B cell (primary cell): ENCODE data around the gene ATAD2B. TPM values are rescaled to one million over a fixed set of nuclear protein-coding genes. Genes with fewer than 3 reads are reported as not detected.
A peak's percentile ranks its signal among the peaks of the same experiment; 100 is the strongest.

Source experiments
- ATAC-seq: fragments of 200-7000 bp; cut with Tn5 transposase; one replicate; pipeline ENCODE4 v1.10.0; 2021; ENCODE audit warnings: low read depth, mild to moderate bottlenecking, moderate number of reproducible peaks, moderate library complexity
- CTCF ChIA-PET: fragments of 350-600 bp; sonication (Branson Sonifier 250); formaldehyde crosslinking; loops from one replicate; lab custom pipeline; 2021; ENCODE audit warnings: antibody characterized with exemption, inconsistent platforms; lab: Charles Lee
- POLR2A ChIA-PET: fragments of 350-600 bp; sonication (Branson Sonifier 250); formaldehyde crosslinking; loops from one replicate; lab custom pipeline; 2021; ENCODE audit warnings: antibody characterized with exemption; lab: Charles Lee
- DNase-seq: peaks from one replicate; pipeline ENCODE4 v3.0.0; 2013
- H2AFZ ChIP-seq: 2 replicates; pipeline ENCODE4 v1.6.1; 2012; ENCODE audit warnings: mild to moderate bottlenecking, low read depth, low read length; ENCODE audit not compliant: insufficient read depth, poor library complexity, severe bottlenecking
- H3K27ac ChIP-seq, 2 donors: 1 replicate in 1 of 2; 2 replicates in 1 of 2; pipeline ENCODE4 v1.5.1; 2012 to 2013; ENCODE audit warnings: low read length in 2 of 2, mild to moderate bottlenecking in 2 of 2, moderate library complexity in 1 of 2
- H3K27me3 ChIP-seq, 4 experiments: fragments of 200-600 bp in 1 of 4; sonication (generic) in 1 of 4; replicated peaks in 1 of 4; 1 replicate in 2 of 4; 2 replicates in 2 of 4; pipeline versions ENCODE4 v1.6.1 to v1.7.0; 2013 to 2016; ENCODE audit warnings: low read length in 3 of 4, mild to moderate bottlenecking in 2 of 4, mixed read lengths in 1 of 4, moderate library complexity in 1 of 4; ENCODE audit not compliant: insufficient read depth in 4 of 4, control insufficient read depth in 3 of 4; ENCODE audit errors: control extremely low read depth in 1 of 4
- H3K36me3 ChIP-seq, 2 experiments: replicated peaks in 1 of 2; 1 replicate in 1 of 2; 2 replicates in 1 of 2; pipeline versions ENCODE4 v1.6.1 to v1.7.1; 2013; ENCODE audit warnings: low read length in 1 of 2; ENCODE audit not compliant: insufficient read depth in 2 of 2, control insufficient read depth in 1 of 2; ENCODE audit errors: control extremely low read depth in 1 of 2, extremely low read depth in 1 of 2
- H3K4me1 ChIP-seq, 2 donors: fragments of 200-600 bp in 1 of 2; sonication (generic) in 1 of 2; 1 replicate in 1 of 2; 2 replicates in 1 of 2; pipeline versions ENCODE4 v1.5.1 to v1.6.1; 2013 to 2017; ENCODE audit warnings: low read length in 2 of 2; ENCODE audit not compliant: control insufficient read depth in 2 of 2, insufficient read depth in 2 of 2
- H3K4me2 ChIP-seq: replicated peaks from 2 replicates; pipeline ENCODE3; 2012; ENCODE audit warnings: mild to moderate bottlenecking, low read depth, low read length; ENCODE audit not compliant: poor library complexity, severe bottlenecking
- H3K4me3 ChIP-seq, 5 experiments: fragments of 200-600 bp in 1 of 5; sonication (generic) in 1 of 5; 1 replicate in 3 of 5; 2 replicates in 2 of 5; pipeline versions ENCODE4 v1.5.1 to v1.7.0; 2011 to 2016; ENCODE audit warnings: low read length in 4 of 5, mild to moderate bottlenecking in 4 of 5, low read depth in 2 of 5, control low read depth in 1 of 5, moderate library complexity in 1 of 5; ENCODE audit not compliant: insufficient read depth in 1 of 5; ENCODE audit errors: control extremely low read depth in 1 of 5, extremely low read depth in 1 of 5
- H3K79me2 ChIP-seq: fragments of 200-600 bp; sonication (generic); one replicate; pipeline ENCODE4 v1.6.0; 2016; ENCODE audit warnings: low read length; ENCODE audit not compliant: control insufficient read depth, insufficient read depth
- H3K9ac ChIP-seq: fragments of 200-600 bp; sonication (generic); 2 replicates; pipeline ENCODE4 v1.6.1; 2017; ENCODE audit warnings: mild to moderate bottlenecking, low read length, moderate library complexity
- H3K9me3 ChIP-seq, 3 donors: one replicate each; pipeline versions ENCODE4 v1.6.1 to v1.7.1; 2013; ENCODE audit warnings: low read length in 2 of 3; ENCODE audit not compliant: control insufficient read depth in 2 of 3, insufficient read depth in 1 of 3; ENCODE audit errors: control extremely low read depth in 1 of 3
- H4K20me1 ChIP-seq: 2 replicates; pipeline ENCODE4 v1.6.0; 2012; ENCODE audit warnings: mild to moderate bottlenecking, low read length; ENCODE audit not compliant: insufficient read depth, control insufficient read depth, poor library complexity, severe bottlenecking
- H3K27ac Mint-ChIP-seq: one replicate; pipeline ENCODE4 v1.8.0; 2021; ENCODE audit warnings: mixed read lengths
- H3K27me3 Mint-ChIP-seq: one replicate; pipeline ENCODE4 v1.8.0; 2021; ENCODE audit warnings: mixed read lengths
- H3K4me1 Mint-ChIP-seq: one replicate; pipeline ENCODE4 v1.8.0; 2021; ENCODE audit warnings: mixed read lengths
- H3K4me3 Mint-ChIP-seq: one replicate; pipeline ENCODE4 v1.8.0; 2021; ENCODE audit warnings: mixed read lengths
- H3K9me3 Mint-ChIP-seq: one replicate; pipeline ENCODE4 v1.8.0; 2022; ENCODE audit warnings: mixed read lengths; ENCODE audit not compliant: insufficient read depth
- CTCF ChIP-seq: fragments of 200-600 bp; IDR thresholded peaks from one replicate; pipeline ENCODE4 v1.8.0; 2022; ENCODE audit warnings: antibody characterized with exemption, mild to moderate bottlenecking
- EZH2 ChIP-seq: IDR thresholded peaks from 2 replicates; pipeline ENCODE4 v1.6.1; 2012; ENCODE audit warnings: borderline replicate concordance, low read depth, mild to moderate bottlenecking, moderate library complexity, low read length; ENCODE audit not compliant: insufficient read depth, poor library complexity, severe bottlenecking
- WGBS: methylation state at CpG from one replicate; pipeline ENCODE4 v1.1.5; 2013; ENCODE audit warnings: missing lambda C conversion rate; ENCODE audit not compliant: insufficient coverage; 5-methylcytosine and 5-hydroxymethylcytosine counted together
- intact Hi-C: fragments of 100-400 bp; cut with micrococcal nuclease; formaldehyde crosslinking; loops from one replicate; pipeline ENCODE4 v1.10.0; 2022
- polyA plus RNA-seq: library from polyadenylated mRNA; depleted of rRNA; stranded (reverse); fragments of >200 nt; gene quantifications from 2 replicates; pipeline ENCODE4 v1.2.3, GENCODE V29; 2012
- total RNA-seq, 2 donors: library from RNA; stranded (reverse); fragments of 120-200 nt in 1 of 2; gene quantifications; 1 replicate in 1 of 2; 2 replicates in 1 of 2; pipeline versions ENCODE4 v1.2.3 to v1.2.4, GENCODE V29; 2013 to 2022

Gene ATAD2B
- total and polyA plus RNA-seq, 2 donors (not counting 1 experiment from before 2014, with no cell fraction given): 5.1 to 90.8 TPM

GRCh38 chr2:23827287-23827686, 99.6 kb downstream of the ATAD2B start:
- H3K4me2 ChIP-seq: no peak overlapping the region
- no peaks in the 10 kb centered on the region for H3K27me3 Mint-ChIP-seq
- H3K4me3 Mint-ChIP-seq: no peak overlapping the region
- H3K27ac ChIP-seq: no peak overlapping the region
- no peaks in the 10 kb centered on the region for H3K79me2 ChIP-seq
- no peak overlapping the region for H3K9ac ChIP-seq
- H3K4me1 ChIP-seq: no peaks in the 10 kb centered on the region
- peaks cover 3% of the 10 kb centered on the region for H4K20me1 ChIP-seq
- no peaks in the 10 kb centered on the region for H3K9me3 Mint-ChIP-seq
- ChIA-PET CTCF (interaction anchor here (1.3 to 6.8 kb wide), 2 partner anchors 249 to 258 kb away, joined by 3 to 154 read pairs; partner anchors contain the start of gene TP53I3), POLR2A (no interaction called here)
- no peak overlapping the region for H2AFZ ChIP-seq
- H3K4me3 ChIP-seq: no peak overlapping the region
- peaks cover 4 to 7% of the 10 kb centered on the region in 2 experiments for H3K36me3 ChIP-seq
- DNase-seq: no peak
- intact Hi-C loops: no loop called here
- H3K9me3 ChIP-seq: no peaks in the 10 kb centered on the region
- WGBS: no CpG with 5 or more reads among the region's 1 CpG
- H3K27me3 ChIP-seq: no peaks in the 10 kb centered on the region
- no peaks in the 10 kb centered on the region for H3K4me1 Mint-ChIP-seq
- no peak for TF ChIP-seq CTCF
- no peak for TF ChIP-seq EZH2
- ATAC-seq: no peak
- no peak overlapping the region for H3K27ac Mint-ChIP-seq

GRCh38 chr2:23826771-23827170, 100.2 kb downstream of the ATAD2B start:
- peaks cover 3% of the 10 kb centered on the region for H4K20me1 ChIP-seq
- no peak overlapping the region for H3K4me3 ChIP-seq
- no peak overlapping the region for H3K4me3 Mint-ChIP-seq
- H3K27me3 Mint-ChIP-seq: no peaks in the 10 kb centered on the region
- H3K4me1 Mint-ChIP-seq: no peaks in the 10 kb centered on the region
- DNase-seq: no peak
- intact Hi-C loops: no loop called here
- ChIA-PET CTCF (interaction anchor here (0.9 to 6.8 kb wide), 4 partner anchors 100 to 258 kb away, joined by 3 to 154 read pairs (median 4); partner anchors contain the start of genes ATAD2B and TP53I3), POLR2A (no interaction called here)
- no peak overlapping the region for H3K4me2 ChIP-seq
- H3K36me3 ChIP-seq: peaks cover 4 to 10% of the 10 kb centered on the region in 2 experiments
- peaks cover 3% of the 10 kb centered on the region for H3K79me2 ChIP-seq
- TF ChIP-seq CTCF: no peak
- no peak for TF ChIP-seq EZH2
- H2AFZ ChIP-seq: no peak overlapping the region
- H3K27ac ChIP-seq: peak overlapping the region in 1 of 2 donors; percentile 9
- WGBS: no CpG with 5 or more reads among the region's 3 CpGs
- no peaks in the 10 kb centered on the region for H3K9me3 Mint-ChIP-seq
- H3K9me3 ChIP-seq: no peaks in the 10 kb centered on the region
- no peak for ATAC-seq
- H3K27me3 ChIP-seq: no peaks in the 10 kb centered on the region
- no peak overlapping the region for H3K27ac Mint-ChIP-seq
- H3K9ac ChIP-seq: no peak overlapping the region
- no peaks in the 10 kb centered on the region for H3K4me1 ChIP-seq
